Naive B cell (primary cell): ENCODE measurements around the gene ZIC4. TPM values are rescaled to one million over a fixed set of nuclear protein-coding genes. Genes with fewer than 3 reads are reported as not detected.
A peak's percentile ranks its signal among the peaks of the same experiment; 100 is the strongest.

Experiments used
- ATAC-seq, 2 donors: fragments of 150-1000 bp; cut with Tn5 transposase; 2 replicates each; pipeline ENCODE4 v1.10.0; 2021; ENCODE audit warnings: low read depth in 2 of 2, mild to moderate bottlenecking in 2 of 2, moderate library complexity in 2 of 2
- DNase-seq: peaks from one replicate; pipeline ENCODE4 v3.0.0; 2022
- H3K27ac Mint-ChIP-seq, 6 donors: one replicate each; pipeline ENCODE4 v1.8.0; 2020 to 2022; ENCODE audit warnings: mild to moderate bottlenecking in 6 of 6, mixed read lengths in 6 of 6, moderate library complexity in 5 of 6, inconsistent platforms in 2 of 6
- H3K27me3 Mint-ChIP-seq, 3 donors: one replicate each; pipeline ENCODE4 v1.8.0; 2021 to 2022; ENCODE audit warnings: mixed read lengths in 3 of 3, mild to moderate bottlenecking in 1 of 3
- H3K36me3 Mint-ChIP-seq, 2 donors: one replicate each; pipeline ENCODE4 v1.8.0; 2020 to 2022; ENCODE audit warnings: mixed read lengths in 2 of 2, inconsistent platforms in 1 of 2, mild to moderate bottlenecking in 1 of 2
- H3K4me1 Mint-ChIP-seq, 3 donors: one replicate each; pipeline ENCODE4 v1.8.0; 2020 to 2022; ENCODE audit warnings: mixed read lengths in 3 of 3, inconsistent platforms in 1 of 3, mild to moderate bottlenecking in 1 of 3, moderate library complexity in 1 of 3
- H3K4me3 Mint-ChIP-seq, 8 donors: one replicate each; pipeline ENCODE4 v1.8.0; 2020 to 2022; ENCODE audit warnings: mild to moderate bottlenecking in 8 of 8, mixed read lengths in 8 of 8, moderate library complexity in 8 of 8, inconsistent platforms in 2 of 8
- H3K9me3 Mint-ChIP-seq, 7 donors: one replicate each; pipeline ENCODE4 v1.8.0; 2020 to 2022; ENCODE audit warnings: mixed read lengths in 7 of 7, mild to moderate bottlenecking in 5 of 7, inconsistent platforms in 2 of 7, moderate library complexity in 1 of 7
- polyA plus RNA-seq, 6 donors: library from polyadenylated mRNA; unstranded; fragments of 300-500 nt; fragmentation: Illumina TruSeq; gene quantifications; one replicate each; pipeline ENCODE4 v1.2.3, GENCODE V29; 2021; ENCODE audit warnings: low read depth in 6 of 6

ZIC4 gene
- polyA plus RNA-seq = not detected

DNA sequence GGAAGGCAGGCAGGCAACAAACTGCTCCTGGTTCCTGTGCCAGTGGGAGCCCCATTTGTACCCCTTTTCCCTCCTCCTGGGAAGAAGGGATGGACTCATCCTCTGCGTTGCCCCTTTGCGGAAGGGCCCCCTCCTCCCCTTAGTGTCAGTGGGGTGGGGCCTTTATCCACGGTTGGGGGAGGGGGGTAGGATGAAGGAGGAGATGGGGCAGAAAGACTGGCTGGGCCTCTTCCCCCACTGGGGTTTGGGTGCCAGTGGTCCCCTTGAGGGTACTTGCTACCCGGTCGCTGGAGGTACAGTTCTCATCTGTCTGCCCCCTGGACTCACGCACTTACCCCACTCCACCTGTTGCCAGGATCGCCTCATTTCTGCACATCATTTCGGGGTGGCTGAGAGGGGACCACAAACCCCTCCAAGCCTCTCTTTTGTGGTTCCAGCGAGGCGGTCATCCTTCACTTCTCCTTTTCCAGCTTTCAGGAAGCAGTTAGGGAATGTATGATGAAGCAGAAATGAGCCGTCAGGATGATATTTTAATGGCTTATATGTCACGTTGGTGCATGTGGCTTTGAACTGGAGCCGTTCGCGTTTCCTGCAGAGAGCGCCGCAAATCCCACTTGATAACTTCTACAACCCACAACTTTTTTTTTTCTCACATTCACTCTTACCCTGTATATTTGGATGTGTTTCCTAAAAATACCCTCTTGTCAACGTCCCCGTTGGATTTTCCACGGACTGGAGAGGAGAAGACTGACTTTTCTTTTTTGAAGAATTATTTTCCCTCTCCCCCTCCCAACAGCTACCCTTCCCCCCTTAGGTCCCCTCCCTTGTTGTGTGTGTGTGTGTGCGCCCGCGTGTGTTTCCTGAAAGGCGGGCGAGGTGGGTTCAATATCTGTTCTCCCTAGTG, at the start of gene ZIC4:
TSS of gene ZIC4 (minus strand) at position 516 of the 904 bp plus-strand sequence. CDS start 3,746 bp downstream, outside the sequence.
- H3K36me3 Mint-ChIP-seq = peaks cover 4 to 21% of the 10 kb centered on the region in 2 donors
- H3K27ac Mint-ChIP-seq = peak within 1 kb of the TSS in 1 of 6 donors; percentile 66
- peaks cover 0 to 30% (median 19%) of the 10 kb centered on the region in 7 donors for H3K9me3 Mint-ChIP-seq
- H3K27me3 Mint-ChIP-seq = peaks cover 45 to 88% (median 83%) of the 10 kb centered on the region in 3 donors
- no peak for DNase-seq
- no peak for ATAC-seq
- peaks cover 8 to 16% (median 11%) of the 10 kb centered on the region in 3 donors for H3K4me1 Mint-ChIP-seq
- no peak within 1 kb of the TSS for H3K4me3 Mint-ChIP-seq

DNA sequence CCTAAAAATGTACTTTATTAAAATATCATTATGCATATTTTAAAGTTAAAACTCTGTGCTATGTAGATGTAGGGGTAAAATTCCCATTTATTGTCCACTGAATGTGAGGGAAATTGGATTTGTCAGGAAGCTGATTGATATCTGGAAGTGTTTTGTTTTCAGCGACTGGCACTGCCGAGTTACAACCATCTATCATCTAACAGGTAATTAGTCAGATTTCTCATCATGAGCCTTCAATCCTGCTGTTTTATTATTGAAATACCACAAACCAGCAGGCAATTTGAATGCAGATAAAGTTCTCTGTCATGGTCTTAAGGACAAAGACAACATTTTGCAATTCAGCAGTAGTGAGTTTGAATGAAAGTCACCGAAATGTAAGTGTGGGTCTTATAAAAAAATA, 43.3 kb upstream of the ZIC4 start:
- Mint-ChIP-seq H3K4me1 (no peaks in the 10 kb centered on the region), H3K9me3 (peaks cover 0 to 7% (median 3%) of the 10 kb centered on the region in 7 donors), H3K4me3 (no peak overlapping the region), H3K27ac (no peak overlapping the region), H3K36me3 (no peaks in the 10 kb centered on the region), H3K27me3 (no peaks in the 10 kb centered on the region)
- DNase-seq (no peak), ATAC-seq (no peak)

DNA sequence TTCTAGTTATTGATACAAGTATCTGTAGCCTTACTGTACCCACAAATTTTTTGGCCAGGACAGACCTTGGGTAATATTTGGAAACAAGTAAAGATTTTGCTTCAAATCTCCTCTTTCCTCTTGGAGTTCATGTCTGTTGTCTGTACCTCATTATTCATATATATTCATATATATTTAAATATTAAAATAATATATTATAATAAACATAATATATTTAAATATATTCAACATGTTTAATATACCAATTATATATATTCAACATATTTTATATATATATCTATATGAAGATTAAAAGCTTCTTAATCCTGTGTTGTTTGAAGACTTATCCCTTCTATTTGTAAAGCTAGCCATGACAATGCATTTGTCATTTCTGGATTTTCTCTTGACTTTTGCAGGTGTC, 40.9 kb upstream of the ZIC4 start:
- Mint-ChIP-seq H3K9me3 (peaks cover 0 to 6% (median 0%) of the 10 kb centered on the region in 7 donors), H3K27ac (no peak overlapping the region), H3K4me3 (no peak overlapping the region), H3K4me1 (no peaks in the 10 kb centered on the region), H3K36me3 (no peaks in the 10 kb centered on the region), H3K27me3 (no peaks in the 10 kb centered on the region)
- ATAC-seq (no peak), DNase-seq (no peak)

DNA sequence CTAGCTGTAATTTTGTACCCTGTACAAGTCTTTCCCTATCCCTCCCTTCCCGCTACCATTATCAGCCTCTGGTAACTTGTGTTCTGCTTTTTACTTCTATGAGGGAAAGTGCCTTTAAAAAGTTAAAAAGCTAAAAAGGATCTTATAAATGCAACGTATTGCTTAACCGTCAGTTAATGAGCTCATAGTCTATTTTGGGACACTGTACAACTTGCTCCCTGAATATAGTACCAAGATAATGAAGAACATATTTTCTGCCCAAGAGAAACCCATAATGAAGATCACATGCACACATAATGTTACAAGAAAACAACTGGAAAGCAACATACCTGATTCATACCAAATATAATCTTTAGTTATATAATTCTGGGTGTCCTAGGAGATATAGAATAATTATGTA, 25.4 kb upstream of the ZIC4 start:
- DNase-seq = no peak
- H3K4me1 Mint-ChIP-seq = no peaks in the 10 kb centered on the region
- no peaks in the 10 kb centered on the region for H3K36me3 Mint-ChIP-seq
- ATAC-seq = no peak
- H3K9me3 Mint-ChIP-seq = peaks cover 0 to 5% (median 1%) of the 10 kb centered on the region in 7 donors
- H3K27me3 Mint-ChIP-seq = peaks cover 5 to 16% (median 5%) of the 10 kb centered on the region in 3 donors
- no peak overlapping the region for H3K27ac Mint-ChIP-seq
- H3K4me3 Mint-ChIP-seq = no peak overlapping the region

DNA sequence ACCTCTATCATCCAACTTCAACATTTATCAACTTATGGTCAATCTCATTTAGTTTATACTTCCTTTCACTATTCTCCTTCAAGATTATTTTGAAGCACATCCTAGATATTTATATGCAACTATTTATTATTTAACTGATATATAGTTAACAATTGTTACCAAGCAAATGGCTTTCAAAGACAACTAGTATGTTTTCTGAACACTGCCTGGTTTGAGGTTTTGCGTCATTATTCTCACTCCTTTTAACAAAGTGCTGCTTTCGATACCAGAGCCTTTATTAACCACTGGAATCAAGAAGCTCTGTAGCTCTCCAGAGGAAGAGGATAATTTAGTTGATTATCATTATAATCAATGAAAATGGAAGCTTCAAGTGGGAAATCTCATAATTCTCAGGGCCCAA, 22.4 kb upstream of the ZIC4 start:
- Mint-ChIP-seq H3K4me1 (no peaks in the 10 kb centered on the region), H3K36me3 (no peaks in the 10 kb centered on the region), H3K4me3 (no peak overlapping the region), H3K9me3 (peaks cover 0 to 5% (median 1%) of the 10 kb centered on the region in 7 donors), H3K27me3 (peaks cover 7 to 22% (median 9%) of the 10 kb centered on the region in 3 donors), H3K27ac (no peak overlapping the region)
- no peak for DNase-seq
- ATAC-seq = no peak

DNA sequence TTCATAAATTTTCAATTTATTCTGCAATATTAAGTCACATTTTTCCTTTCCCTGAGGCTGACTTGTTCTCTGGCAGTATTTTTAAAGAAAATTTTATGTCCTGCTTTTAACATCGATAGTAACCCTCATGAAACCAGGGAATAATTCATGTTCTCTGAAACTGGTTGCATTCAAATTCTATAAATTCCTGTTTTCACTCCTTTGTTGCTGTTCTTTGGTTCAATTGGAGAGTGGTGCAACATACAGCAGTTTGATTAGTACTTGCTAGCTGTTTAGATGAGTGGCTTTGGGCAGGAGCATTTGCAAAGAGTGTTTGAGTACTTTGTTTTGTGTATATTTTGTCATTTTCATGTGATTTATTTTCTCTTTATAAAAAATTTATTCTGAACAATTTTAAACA, 22.0 kb upstream of the ZIC4 start:
- Mint-ChIP-seq H3K27ac (no peak overlapping the region), H3K4me3 (no peak overlapping the region), H3K9me3 (peaks cover 0 to 6% (median 2%) of the 10 kb centered on the region in 7 donors), H3K27me3 (peaks cover 11 to 22% (median 12%) of the 10 kb centered on the region in 3 donors), H3K4me1 (no peaks in the 10 kb centered on the region), H3K36me3 (no peaks in the 10 kb centered on the region)
- ATAC-seq (no peak), DNase-seq (no peak)

DNA sequence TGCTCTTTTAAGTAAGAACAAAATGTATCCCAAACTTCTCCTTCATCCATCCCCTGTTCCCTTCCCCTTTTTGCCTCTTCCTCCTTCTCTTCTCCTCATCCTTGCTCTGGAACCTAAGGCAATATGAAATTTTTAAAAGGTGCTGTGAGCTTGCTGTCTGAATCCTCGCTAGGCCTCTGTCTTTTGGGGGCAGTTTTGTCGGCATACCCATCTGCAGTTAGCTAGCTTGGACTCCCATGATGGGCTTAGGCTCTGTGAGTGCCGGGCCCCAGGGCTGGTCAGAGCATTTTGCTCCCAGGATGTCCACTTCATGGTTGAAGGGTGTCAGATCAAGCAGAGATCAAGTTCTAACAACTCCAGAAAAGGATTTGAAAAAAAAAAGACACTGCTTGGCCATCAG, 21.4 kb upstream of the ZIC4 start:
- no peak overlapping the region for H3K4me3 Mint-ChIP-seq
- no peaks in the 10 kb centered on the region for H3K36me3 Mint-ChIP-seq
- no peak for DNase-seq
- peaks cover 0 to 8% (median 2%) of the 10 kb centered on the region in 7 donors for H3K9me3 Mint-ChIP-seq
- ATAC-seq = no peak
- no peaks in the 10 kb centered on the region for H3K4me1 Mint-ChIP-seq
- peaks cover 12 to 24% (median 12%) of the 10 kb centered on the region in 3 donors for H3K27me3 Mint-ChIP-seq
- no peak overlapping the region for H3K27ac Mint-ChIP-seq

DNA sequence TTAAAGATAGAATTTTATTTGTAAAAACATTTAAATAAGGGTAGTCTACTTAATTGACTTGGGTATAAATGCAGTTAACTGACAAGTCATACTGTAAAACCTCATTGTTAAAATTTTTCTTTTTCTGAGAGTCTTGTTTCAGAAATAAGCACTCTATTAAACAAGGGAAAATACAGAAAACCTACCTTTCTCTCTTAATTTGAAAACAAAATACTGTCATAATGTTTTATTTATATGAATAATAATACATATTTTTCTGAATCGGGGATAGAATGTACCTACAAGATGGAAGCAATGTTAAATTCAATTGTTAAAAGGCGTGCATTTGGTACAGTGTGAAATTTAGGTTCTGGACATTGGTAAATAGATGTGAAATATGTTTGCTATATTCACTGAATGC, 20.6 kb upstream of the ZIC4 start:
- Mint-ChIP-seq H3K27me3 (peaks cover 19 to 32% (median 21%) of the 10 kb centered on the region in 3 donors), H3K27ac (no peak overlapping the region), H3K4me1 (no peaks in the 10 kb centered on the region), H3K4me3 (no peak overlapping the region), H3K36me3 (peaks cover 0 to 3% of the 10 kb centered on the region in 2 donors), H3K9me3 (peaks cover 0 to 15% (median 10%) of the 10 kb centered on the region in 7 donors)
- ATAC-seq (no peak), DNase-seq (no peak)

DNA sequence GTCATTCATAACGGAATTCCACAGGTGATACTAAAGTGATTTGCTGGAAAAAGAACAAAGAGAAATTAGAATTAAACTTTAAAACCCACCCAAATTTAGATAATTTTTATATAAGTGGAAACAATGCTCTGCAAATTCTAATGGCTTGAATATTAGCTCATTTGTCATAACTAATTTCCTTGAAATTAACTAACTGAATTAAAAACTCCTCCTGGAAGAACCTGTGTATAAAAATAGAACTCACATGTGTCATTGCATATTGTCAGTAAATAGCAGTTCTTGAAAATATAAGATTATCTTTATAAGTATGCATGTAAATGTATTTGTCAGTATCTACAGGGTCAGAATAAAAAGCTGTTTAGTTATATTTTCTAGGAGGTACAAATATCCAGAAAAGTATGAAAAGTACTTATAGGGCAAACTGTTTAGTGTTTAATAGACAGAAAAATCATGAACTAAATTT, 19.1 kb upstream of the ZIC4 start:
- Mint-ChIP-seq H3K27ac (no peak overlapping the region), H3K27me3 (peaks cover 20 to 42% (median 26%) of the 10 kb centered on the region in 3 donors), H3K4me1 (no peaks in the 10 kb centered on the region), H3K9me3 (peaks cover 0 to 14% (median 10%) of the 10 kb centered on the region in 7 donors), H3K4me3 (no peak overlapping the region), H3K36me3 (peaks cover 0 to 3% of the 10 kb centered on the region in 2 donors)
- DNase-seq (no peak), ATAC-seq (no peak)

DNA sequence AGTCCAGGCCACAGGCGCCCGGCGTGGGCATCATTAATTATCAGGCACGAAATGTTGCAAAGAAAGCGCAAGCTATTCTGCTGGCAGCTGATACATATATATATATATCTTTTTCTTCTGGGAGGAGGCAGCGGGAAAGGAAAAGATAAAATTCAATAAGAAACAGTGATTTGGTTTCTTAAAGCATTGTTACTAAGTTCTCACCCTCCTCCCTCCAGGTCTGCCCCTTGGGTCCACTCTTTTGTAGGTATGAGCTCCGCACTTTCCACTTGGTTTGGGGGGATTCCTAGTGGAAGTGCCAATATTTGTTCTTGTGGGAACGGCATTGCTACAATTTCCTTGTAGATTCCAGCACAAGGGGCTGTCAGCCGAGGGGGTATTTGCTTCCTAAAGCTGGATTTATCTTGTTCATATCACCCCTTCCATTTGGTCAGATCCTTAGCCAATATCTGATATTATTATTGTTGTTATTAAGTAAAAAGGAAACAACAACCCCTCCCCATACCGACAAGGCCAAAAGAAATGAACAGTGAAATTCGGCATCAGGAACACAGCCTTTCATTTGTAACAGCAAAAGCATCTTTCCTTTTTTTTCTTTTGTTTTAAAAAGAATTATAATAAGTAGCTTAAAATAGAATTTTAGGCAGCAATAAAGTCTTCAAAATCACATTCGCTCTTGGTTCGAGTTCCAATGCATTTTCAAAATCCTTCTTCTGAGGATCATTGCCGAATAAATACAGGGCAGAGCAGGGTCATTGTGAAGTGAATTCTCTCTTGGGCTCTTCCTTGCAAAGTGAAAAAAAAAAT, 18.4 kb upstream of the ZIC4 start:
- Mint-ChIP-seq H3K36me3 (peaks cover 3% of the 10 kb centered on the region in 2 donors), H3K9me3 (peaks cover 0 to 18% (median 12%) of the 10 kb centered on the region in 7 donors), H3K27me3 (peaks cover 25 to 49% (median 32%) of the 10 kb centered on the region in 3 donors)

DNA sequence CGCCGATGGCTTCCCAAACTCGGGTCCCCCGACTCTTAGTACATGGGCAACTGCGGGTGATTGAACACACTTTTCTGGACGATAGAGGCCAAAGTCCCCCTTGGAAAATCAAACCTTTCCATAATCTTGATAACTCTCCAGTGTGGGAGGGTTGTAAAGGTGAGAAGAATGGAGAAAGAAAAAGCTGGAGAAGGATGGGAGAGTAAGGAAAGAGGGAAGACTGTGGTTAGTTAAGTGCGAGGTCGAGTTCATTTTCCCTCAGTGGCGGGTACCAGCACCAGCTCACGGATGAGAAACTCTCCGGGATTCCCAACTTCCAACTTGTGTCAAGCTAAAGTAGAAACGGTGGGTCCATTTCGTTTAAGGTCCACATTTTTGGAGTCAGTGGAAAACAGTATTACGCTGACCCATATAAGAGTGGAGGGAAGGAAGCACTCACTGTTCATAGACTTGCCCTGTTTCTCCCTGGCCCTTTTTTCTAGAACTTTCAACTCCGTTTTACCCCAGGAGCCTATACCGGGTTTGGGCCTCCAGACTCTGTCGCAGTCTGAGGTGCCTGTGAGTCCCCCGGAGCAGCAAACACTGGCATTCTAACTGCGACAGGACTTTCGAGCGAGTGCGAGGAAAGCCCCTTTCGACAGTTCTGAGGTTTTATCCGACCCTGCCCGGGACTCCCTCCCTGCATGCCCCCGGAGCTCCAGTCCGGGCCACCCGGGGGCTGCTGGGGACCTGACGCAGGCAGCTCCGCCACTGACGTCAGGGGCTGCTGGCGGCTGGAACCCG, 17.6 kb upstream of the ZIC4 start:
- ATAC-seq (no peak), DNase-seq (no peak)
- H3K9me3 Mint-ChIP-seq = peaks cover 0 to 22% (median 12%) of the 10 kb centered on the region in 7 donors
- peak overlapping the region in 1 of 6 donors; percentile 65 for H3K27ac Mint-ChIP-seq
- H3K36me3 Mint-ChIP-seq = peaks cover 3 to 8% of the 10 kb centered on the region in 2 donors
- H3K4me3 Mint-ChIP-seq = no peak overlapping the region
- H3K4me1 Mint-ChIP-seq = peaks cover 0 to 7% (median 4%) of the 10 kb centered on the region in 3 donors
- H3K27me3 Mint-ChIP-seq = peaks cover 29 to 57% (median 40%) of the 10 kb centered on the region in 3 donors

More for the DNA sequence above, 18.4 kb upstream of the ZIC4 start:
- DNase-seq = no peak
- H3K27ac Mint-ChIP-seq = no peak overlapping the region
- H3K4me1 Mint-ChIP-seq = peaks cover 0 to 2% (median under 1%) of the 10 kb centered on the region in 3 donors
- no peak for ATAC-seq
- H3K4me3 Mint-ChIP-seq = no peak overlapping the region

DNA sequence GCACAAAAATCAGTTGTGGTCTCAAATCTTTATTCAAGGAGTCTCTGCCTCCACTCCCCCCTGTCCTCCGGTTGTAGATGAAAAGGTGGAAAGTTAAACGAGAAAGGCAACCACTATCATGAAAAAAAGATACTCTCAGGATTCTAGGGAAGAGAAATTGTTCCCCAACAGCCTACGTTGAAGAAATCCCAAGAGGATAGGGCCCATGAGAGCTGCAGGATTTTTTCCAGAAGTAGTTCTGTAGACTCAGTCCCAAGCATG, 17.1 kb upstream of the ZIC4 start:
- peaks cover 33 to 62% (median 45%) of the 10 kb centered on the region in 3 donors for H3K27me3 Mint-ChIP-seq
- peaks cover 3 to 8% of the 10 kb centered on the region in 2 donors for H3K36me3 Mint-ChIP-seq
- H3K4me3 Mint-ChIP-seq = peak overlapping the region in 2 of 8 donors; percentile 29 to 38
- DNase-seq = no peak
- peaks cover 0 to 26% (median 15%) of the 10 kb centered on the region in 7 donors for H3K9me3 Mint-ChIP-seq
- no peak for ATAC-seq
- peaks cover 0 to 7% (median 4%) of the 10 kb centered on the region in 3 donors for H3K4me1 Mint-ChIP-seq
- H3K27ac Mint-ChIP-seq = peak overlapping the region in 1 of 6 donors; percentile 65
